MCF 10A (cell line): ENCODE results near the gene GTF2E1. TPM values are rescaled to one million over a fixed set of nuclear protein-coding genes. Genes with fewer than 3 reads are reported as not detected.
"Not testable (repeated sequence)": the region's sequence is repeated elsewhere in the genome, so short reads cannot be mapped to it uniquely, and the experiment has no call there.

Experiments used
- BruUV-seq: library from RNA; stranded (reverse); fragments of 400-500 nt; replicated peaks from 2 replicates; lab custom pipeline; 2021; lab: Mats Ljungman, UMichigan
- CTCF ChIA-PET: fragments of 300-600 bp; sonication (Branson Sonifier 250); formaldehyde crosslinking; extraction: SDS; loops from one replicate; lab custom pipeline; 2021; ENCODE audit warnings: antibody characterized with exemption, inconsistent platforms; lab: Yijun Ruan, JAX
- POLR2A ChIA-PET: fragments of 300-600, 350-650 bp; sonication (Branson Sonifier 250); formaldehyde crosslinking; extraction: SDS; loops from one replicate; lab custom pipeline; 2020; ENCODE audit warnings: antibody characterized with exemption, inconsistent platforms; lab: Yijun Ruan, JAX
- DNase-seq: peaks from one replicate; pipeline ENCODE4 v3.0.0-alpha.2; 2018; ENCODE audit not compliant: unreplicated experiment
- H3K27ac Mint-ChIP-seq: one replicate; pipeline ENCODE4 v1.8.0; 2022; ENCODE audit warnings: mild to moderate bottlenecking, low read depth, mixed read lengths; ENCODE audit not compliant: unreplicated experiment
- H3K27me3 Mint-ChIP-seq: one replicate; pipeline ENCODE4 v1.8.0; 2022; ENCODE audit warnings: mixed read lengths; ENCODE audit not compliant: insufficient read depth, unreplicated experiment
- H3K36me3 Mint-ChIP-seq: one replicate; pipeline ENCODE4 v1.8.0; 2022; ENCODE audit warnings: mild to moderate bottlenecking, moderate library complexity, mixed read lengths; ENCODE audit not compliant: insufficient read depth, unreplicated experiment
- H3K4me1 Mint-ChIP-seq: one replicate; pipeline ENCODE4 v1.8.0; 2022; ENCODE audit warnings: mixed read lengths; ENCODE audit not compliant: insufficient read depth, unreplicated experiment
- H3K4me3 Mint-ChIP-seq: one replicate; pipeline ENCODE4 v1.8.0; 2022; ENCODE audit warnings: mild to moderate bottlenecking, moderate library complexity, mixed read lengths; ENCODE audit not compliant: unreplicated experiment
- H3K9me3 Mint-ChIP-seq: one replicate; pipeline ENCODE4 v1.8.0; 2022; ENCODE audit warnings: mixed read lengths; ENCODE audit not compliant: unreplicated experiment
- CTCF ChIP-seq: fragments of 200-600 bp; IDR thresholded peaks from one replicate; pipeline ENCODE4 v1.8.0; 2022; ENCODE audit warnings: antibody characterized with exemption, mild to moderate bottlenecking; ENCODE audit not compliant: unreplicated experiment
- intact Hi-C: fragments of 100-400 bp; cut with micrococcal nuclease; formaldehyde crosslinking; loops from 2 replicates; pipeline ENCODE4 v1.14.1; 2022
- total RNA-seq: library from RNA; stranded (reverse); gene quantifications from 2 replicates; pipeline ENCODE4 v1.2.3, GENCODE V29; 2022

GTF2E1 gene
- total RNA-seq, 1 experiment from 2014 or later = 18.0 TPM

- intact Hi-C loops = no loop called here
- H3K27ac Mint-ChIP-seq = peak overlapping the region; percentile 77
- BruUV-seq = no TSS peak
- ChIA-PET CTCF (interaction anchor here (0.5 to 1.2 kb wide), 6 partner anchors 10 to 403 kb away, joined by 3 to 4 read pairs (median 3); partner anchors contain the start of genes GTF2E1 and RABL3), POLR2A (interaction anchor here (0.7 to 4.6 kb wide), 2 partner anchors 12 to 404 kb away, joined by 3 to 35 read pairs; partner anchors contain the start of genes GTF2E1 and RABL3)
- no peak for TF ChIP-seq CTCF
- H3K9me3 Mint-ChIP-seq = no peaks in the 10 kb centered on the region
- H3K36me3 Mint-ChIP-seq = peaks cover 39% of the 10 kb centered on the region
- peak; percentile 24 for DNase-seq
- no peak overlapping the region for H3K4me3 Mint-ChIP-seq
- H3K4me1 Mint-ChIP-seq = peaks cover 7% of the 10 kb centered on the region
- no peaks in the 10 kb centered on the region for H3K27me3 Mint-ChIP-seq
Observed at GRCh38 chr3:120753810-120754209, 11.3 kb downstream of the GTF2E1 start.

DNA sequence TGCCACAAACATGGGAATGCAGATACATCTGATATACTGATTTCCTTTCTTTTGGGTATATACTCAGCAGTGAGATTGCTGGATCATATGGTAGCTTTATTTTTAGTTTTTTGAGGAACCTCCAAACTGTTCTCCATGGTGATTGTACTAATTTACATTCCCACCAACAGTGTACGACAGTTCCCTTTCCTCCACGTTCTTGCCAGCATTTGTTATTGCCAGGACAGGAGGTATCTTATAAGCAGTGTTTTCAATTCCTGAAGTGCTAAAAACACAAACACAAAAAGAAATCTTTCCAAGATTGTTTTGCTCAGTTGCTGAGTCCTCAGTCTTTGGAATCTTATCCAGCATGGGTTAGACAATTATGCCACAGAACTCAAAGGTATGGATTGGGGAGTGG is 13.5 kb downstream of the GTF2E1 start:
- Mint-ChIP-seq H3K27me3 (no peaks in the 10 kb centered on the region), H3K4me3 (no peak overlapping the region), H3K36me3 (peaks cover 37% of the 10 kb centered on the region), H3K4me1 (peaks cover 7% of the 10 kb centered on the region), H3K27ac (no peak overlapping the region), H3K9me3 (no peaks in the 10 kb centered on the region)
- ChIA-PET CTCF (interaction anchor here (1.2 kb wide), 1 partner anchor 39 kb away, joined by 5 read pairs; no protein-coding TSS in a partner anchor), POLR2A (interaction anchor here (2.0 kb wide), 1 partner anchor 13 kb away, joined by 6 read pairs; the partner anchor contains the start of genes GTF2E1 and RABL3)
- intact Hi-C loops = no loop called here
- no TSS peak for BruUV-seq
- no peak for TF ChIP-seq CTCF
- no peak for DNase-seq

DNA sequence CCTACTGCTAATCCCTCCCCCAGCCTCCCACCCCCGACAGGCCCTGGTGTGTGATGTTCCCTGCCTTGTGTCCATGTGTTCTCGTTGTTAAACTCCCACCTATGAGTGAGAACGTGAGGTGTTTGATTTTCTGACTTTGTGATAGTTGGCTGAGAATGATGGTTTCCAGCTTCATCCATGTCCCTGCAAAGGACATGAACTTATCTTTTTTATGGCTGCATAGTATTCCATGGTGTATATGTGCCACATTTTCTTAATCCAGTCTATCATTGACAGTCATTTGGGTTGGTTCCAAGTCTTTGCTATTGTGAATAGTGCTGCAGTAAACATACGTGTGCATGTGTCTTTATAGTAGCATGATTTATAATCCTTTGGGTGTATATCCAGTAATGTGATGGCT is 16.0 kb downstream of the GTF2E1 start:
- POLR2A ChIA-PET, H3K27ac Mint-ChIP-seq, intact Hi-C loops, H3K4me3 Mint-ChIP-seq, H3K27me3 Mint-ChIP-seq, H3K9me3 Mint-ChIP-seq, BruUV-seq, H3K4me1 Mint-ChIP-seq, DNase-seq: not testable (repeated sequence)
- H3K36me3 Mint-ChIP-seq = peaks cover 17% of the 10 kb centered on the region
- CTCF ChIA-PET = interaction anchor here (0.6 kb wide), 1 partner anchor 1224 kb away, joined by 4 read pairs; no protein-coding TSS in a partner anchor

DNA sequence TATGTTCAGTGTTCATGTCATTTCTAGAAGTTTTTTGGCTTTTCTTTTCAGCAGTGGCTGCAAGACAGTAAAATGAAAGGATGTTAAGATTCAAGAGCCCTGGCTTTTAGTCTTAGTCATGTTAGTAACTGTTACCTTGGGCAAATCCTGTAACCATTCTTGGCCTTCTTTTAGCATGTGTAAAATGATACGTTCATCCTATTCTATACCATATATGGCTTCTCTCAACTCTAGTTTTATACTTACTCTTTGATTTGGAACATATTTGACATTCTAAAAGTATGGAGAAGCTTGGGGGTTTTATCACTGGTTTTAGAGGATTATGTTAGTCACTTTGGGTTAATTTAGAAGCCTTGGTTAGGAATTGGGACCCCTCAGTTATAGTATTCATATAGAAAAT is 20.1 kb downstream of the GTF2E1 start:
- CTCF ChIA-PET = interaction anchor here (0.6 kb wide), 1 partner anchor 148 kb away, joined by 3 read pairs; no protein-coding TSS in a partner anchor
- intact Hi-C loops = no loop called here
- no TSS peak for BruUV-seq
- no peak overlapping the region for H3K4me3 Mint-ChIP-seq
- no peaks in the 10 kb centered on the region for H3K9me3 Mint-ChIP-seq
- POLR2A ChIA-PET = no interaction called here
- H3K27ac Mint-ChIP-seq = no peak overlapping the region
- H3K27me3 Mint-ChIP-seq = no peaks in the 10 kb centered on the region
- no peaks in the 10 kb centered on the region for H3K36me3 Mint-ChIP-seq
- DNase-seq = no peak
- no peak for TF ChIP-seq CTCF
- H3K4me1 Mint-ChIP-seq = peaks cover 11% of the 10 kb centered on the region
